Osteoblast (primary cell): ENCODE measurements around the gene PEX26. TPM values are rescaled to one million over a fixed set of nuclear protein-coding genes. Genes with fewer than 3 reads are reported as not detected.

Experiments used
- DNase-seq: peaks from one replicate; pipeline ENCODE4 v3.0.0; 2011; ENCODE audit warnings: low spot score, mixed read lengths; ENCODE audit not compliant: insufficient read length; ENCODE audit errors: missing footprints
- H2AFZ ChIP-seq: 2 replicates; pipeline ENCODE4 v1.6.0; 2011; ENCODE audit warnings: mild to moderate bottlenecking, low read length
- H3K27ac ChIP-seq: 2 replicates; pipeline ENCODE4 v1.5.1; 2011; ENCODE audit warnings: mild to moderate bottlenecking, low read depth, low read length, moderate library complexity
- H3K27me3 ChIP-seq: 2 replicates; pipeline ENCODE4 v1.6.0; 2012; ENCODE audit warnings: mild to moderate bottlenecking, control low read depth, inconsistent platforms, low read length, moderate library complexity; ENCODE audit not compliant: insufficient read depth
- H3K36me3 ChIP-seq: 2 replicates; pipeline ENCODE4 v1.5.1; 2011; ENCODE audit warnings: mild to moderate bottlenecking, low read length, control low read depth, moderate library complexity; ENCODE audit not compliant: insufficient read depth
- H3K4me1 ChIP-seq: 2 replicates; pipeline ENCODE4 v1.5.1; 2011; ENCODE audit warnings: mild to moderate bottlenecking, low read length, control low read depth, moderate library complexity; ENCODE audit not compliant: insufficient read depth
- H3K4me2 ChIP-seq: 2 replicates; pipeline ENCODE4 v1.6.0; 2011; ENCODE audit warnings: mild to moderate bottlenecking, low read length; ENCODE audit not compliant: insufficient read depth
- H3K4me3 ChIP-seq: fragments of 200-600 bp; sonication (generic); 3 replicates; pipeline ENCODE4 v1.5.1; 2012; ENCODE audit warnings: mild to moderate bottlenecking, low read length, inconsistent platforms; ENCODE audit not compliant: insufficient read depth
- H3K79me2 ChIP-seq: 2 replicates; pipeline ENCODE4 v1.6.0; 2012; ENCODE audit warnings: mild to moderate bottlenecking, low read length, control low read depth, inconsistent platforms; ENCODE audit not compliant: insufficient read depth
- H3K9me3 ChIP-seq: 2 replicates; pipeline ENCODE4 v1.5.1; 2011; ENCODE audit warnings: low read depth, low read length, control low read depth
- H4K20me1 ChIP-seq: 2 replicates; pipeline ENCODE4 v1.6.0; 2012; ENCODE audit warnings: mild to moderate bottlenecking, low read length, control low read depth; ENCODE audit not compliant: insufficient read depth
- total RNA-seq: library from RNA; depleted of rRNA; stranded (reverse); fragments of >200 nt; gene quantifications from 2 replicates; pipeline ENCODE4 v1.2.3, GENCODE V29; 2012
- TF ChIP-seq, protein P1 (sequence below): IDR thresholded peaks from 2 replicates; pipeline ENCODE4 v1.5.1; 2011; ENCODE audit warnings: mild to moderate bottlenecking, low read depth, low read length, moderate library complexity; ENCODE audit errors: extremely low read depth

Gene PEX26
- total RNA-seq, 1 donor = 26.8 TPM

DNA sequence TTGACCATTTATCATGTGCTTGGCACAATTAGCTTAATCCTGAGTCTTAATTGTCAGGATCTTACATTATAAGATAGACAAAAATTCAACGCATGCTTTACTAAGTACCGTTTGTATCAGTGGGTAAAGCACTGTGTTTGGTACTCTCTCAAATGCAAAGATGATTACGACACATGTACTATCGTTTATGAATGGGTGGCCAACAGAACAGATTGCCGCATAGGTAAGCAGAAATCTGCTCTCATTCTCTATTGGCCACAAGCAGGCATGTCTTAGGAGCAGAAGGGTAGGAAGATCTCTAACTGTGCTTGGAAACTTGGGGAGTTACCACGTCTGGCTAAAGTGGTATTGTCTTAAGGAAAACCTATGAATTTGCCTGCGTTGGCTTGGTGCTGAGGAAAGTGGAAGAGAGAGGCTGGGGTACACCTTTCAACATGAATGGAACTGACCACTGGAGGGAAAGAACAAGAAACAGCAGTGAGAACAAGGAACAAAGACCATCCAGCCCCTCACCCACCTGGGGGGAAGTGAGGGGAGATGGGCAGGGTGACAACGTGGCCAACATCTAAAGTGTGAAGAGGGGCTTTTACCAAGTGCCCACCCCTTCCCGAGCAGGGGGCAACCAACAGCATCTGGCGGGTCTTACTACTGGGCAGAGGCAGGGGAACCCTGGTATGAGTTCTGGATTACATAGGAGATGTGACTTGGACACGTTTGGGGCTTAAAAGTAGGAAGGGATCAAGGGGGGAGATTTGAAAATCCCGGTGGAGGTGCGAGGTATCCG lies 31.8 kb downstream of the PEX26 start:
- H3K27me3 ChIP-seq = peaks cover 30% of the 10 kb centered on the region
- H3K4me2 ChIP-seq = peak overlapping the region; percentile 75
- DNase-seq = peak; percentile 55

DNA sequence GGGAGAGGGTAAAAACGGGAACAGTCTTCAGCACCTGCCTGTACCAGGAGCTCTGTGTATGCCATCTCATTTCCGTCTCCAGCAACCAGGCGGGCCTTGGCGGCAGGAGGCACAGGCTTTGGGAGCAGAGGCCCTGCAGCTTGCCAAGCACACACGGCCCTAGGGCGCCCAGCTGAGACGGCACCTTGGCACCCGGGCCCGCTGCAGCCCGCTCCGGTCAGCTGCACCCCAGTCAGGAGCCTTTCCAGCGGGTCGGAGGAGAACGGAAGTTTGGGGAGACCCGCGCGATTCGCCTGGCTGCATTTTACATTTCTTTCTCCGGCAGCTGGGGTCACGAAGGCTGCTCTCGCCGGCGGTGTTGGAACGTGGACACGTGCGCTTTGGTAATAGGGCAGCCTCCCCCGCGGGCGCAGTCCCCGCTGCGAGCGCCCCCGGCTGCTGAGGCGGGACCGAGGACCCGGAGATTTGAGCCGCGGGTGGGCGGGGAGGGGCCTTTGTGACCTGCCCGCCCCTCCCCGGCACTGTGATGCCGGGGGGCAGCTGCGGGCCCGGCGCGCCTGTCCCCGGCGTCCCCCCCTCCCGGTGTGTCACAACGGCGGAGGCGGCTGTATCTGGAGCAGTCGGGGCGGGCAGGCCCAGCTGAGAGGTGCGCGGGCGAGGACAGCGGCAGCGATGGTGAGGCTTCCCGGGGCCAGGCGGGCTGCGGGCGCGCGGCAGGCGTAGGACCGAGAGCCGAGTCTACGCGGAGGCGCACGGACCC lies 32.6 kb downstream of the PEX26 start, which contains the start of gene TUBA8:
TSS of gene TUBA8 (plus strand) at position 616 of the 760 bp plus-strand sequence. CDS start at position 673, 57 bp downstream.
- DNase-seq = peak; percentile 93
- no peaks in the 10 kb centered on the region for H3K4me1 ChIP-seq
- H3K9me3 ChIP-seq = no peaks in the 10 kb centered on the region
- H3K4me3 ChIP-seq = peak within 1 kb of the TSS; percentile 61
- H2AFZ ChIP-seq = peak within 1 kb of the TSS; percentile 41
- H3K79me2 ChIP-seq = no peaks in the 10 kb centered on the region
- TF ChIP-seq, protein P1, sequence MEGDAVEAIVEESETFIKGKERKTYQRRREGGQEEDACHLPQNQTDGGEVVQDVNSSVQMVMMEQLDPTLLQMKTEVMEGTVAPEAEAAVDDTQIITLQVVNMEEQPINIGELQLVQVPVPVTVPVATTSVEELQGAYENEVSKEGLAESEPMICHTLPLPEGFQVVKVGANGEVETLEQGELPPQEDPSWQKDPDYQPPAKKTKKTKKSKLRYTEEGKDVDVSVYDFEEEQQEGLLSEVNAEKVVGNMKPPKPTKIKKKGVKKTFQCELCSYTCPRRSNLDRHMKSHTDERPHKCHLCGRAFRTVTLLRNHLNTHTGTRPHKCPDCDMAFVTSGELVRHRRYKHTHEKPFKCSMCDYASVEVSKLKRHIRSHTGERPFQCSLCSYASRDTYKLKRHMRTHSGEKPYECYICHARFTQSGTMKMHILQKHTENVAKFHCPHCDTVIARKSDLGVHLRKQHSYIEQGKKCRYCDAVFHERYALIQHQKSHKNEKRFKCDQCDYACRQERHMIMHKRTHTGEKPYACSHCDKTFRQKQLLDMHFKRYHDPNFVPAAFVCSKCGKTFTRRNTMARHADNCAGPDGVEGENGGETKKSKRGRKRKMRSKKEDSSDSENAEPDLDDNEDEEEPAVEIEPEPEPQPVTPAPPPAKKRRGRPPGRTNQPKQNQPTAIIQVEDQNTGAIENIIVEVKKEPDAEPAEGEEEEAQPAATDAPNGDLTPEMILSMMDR = no peak
- H4K20me1 ChIP-seq = peaks cover 20% of the 10 kb centered on the region
- H3K27ac ChIP-seq = no peak within 1 kb of the TSS
- H3K36me3 ChIP-seq = no peaks in the 10 kb centered on the region
- H3K27me3 ChIP-seq = peaks cover 30% of the 10 kb centered on the region
- peak within 1 kb of the TSS; percentile 75 for H3K4me2 ChIP-seq

More for the DNA sequence above, 31.8 kb downstream of the PEX26 start:
- Histone ChIP-seq H3K4me1 (peaks cover 2% of the 10 kb centered on the region), H3K36me3 (no peaks in the 10 kb centered on the region), H3K4me3 (peak overlapping the region; percentile 61), H2AFZ (no peak overlapping the region), H3K27ac (no peak overlapping the region), H3K9me3 (no peaks in the 10 kb centered on the region), H3K79me2 (no peaks in the 10 kb centered on the region), H4K20me1 (peaks cover 20% of the 10 kb centered on the region)
- TF ChIP-seq, protein P1 = no peak

DNA sequence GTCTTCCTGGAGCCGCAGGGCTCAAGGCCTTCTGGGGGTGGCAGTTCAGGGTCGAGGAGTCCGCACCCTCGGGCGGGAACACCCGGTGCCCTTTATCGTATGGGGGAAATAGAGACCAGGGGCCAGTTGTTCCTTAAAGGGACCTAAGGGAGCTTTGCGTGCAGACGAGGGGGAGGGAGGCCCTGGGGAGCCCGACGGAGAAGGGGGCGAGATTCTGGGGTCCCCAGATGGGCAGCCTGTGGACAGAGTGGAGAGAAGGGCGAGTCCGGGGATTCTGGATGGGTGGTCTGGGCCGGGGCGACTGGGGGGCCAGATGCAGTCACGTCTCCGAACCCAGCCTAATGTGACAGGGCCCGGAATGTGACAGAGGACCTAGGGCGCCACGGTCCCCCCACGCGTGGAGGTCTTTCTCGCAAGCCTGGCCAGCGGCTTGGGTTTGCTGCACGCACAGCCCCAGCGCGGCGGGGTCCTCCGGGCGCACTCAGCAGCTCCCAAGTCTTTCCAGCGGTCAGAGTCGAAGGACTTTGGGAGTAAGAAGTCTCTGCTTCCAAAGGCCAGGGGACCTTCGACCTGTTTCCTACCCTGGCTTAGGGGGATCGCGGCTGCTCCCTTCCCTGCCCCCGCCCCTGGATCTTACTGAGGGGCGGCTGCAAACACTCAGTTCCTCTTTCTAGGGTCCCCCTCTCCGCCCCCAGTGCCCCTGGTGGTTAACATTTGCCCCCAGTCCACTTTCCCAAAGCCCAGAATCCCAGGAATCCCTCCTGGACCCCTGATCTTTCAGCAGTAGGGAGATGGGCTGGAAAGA lies 33.4 kb downstream of the PEX26 start:
- Histone ChIP-seq H3K4me1 (no peaks in the 10 kb centered on the region), H3K79me2 (no peaks in the 10 kb centered on the region), H3K27ac (no peak overlapping the region), H3K9me3 (no peaks in the 10 kb centered on the region), H3K4me3 (peak overlapping the region; percentile 61), H4K20me1 (peaks cover 15% of the 10 kb centered on the region), H3K4me2 (peak overlapping the region; percentile 75), H2AFZ (no peak overlapping the region), H3K36me3 (no peaks in the 10 kb centered on the region), H3K27me3 (peaks cover 30% of the 10 kb centered on the region)
- peak; percentile 58 for DNase-seq
- TF ChIP-seq, protein P1 = no peak
